Measurements from ENCODE around the gene VPS26B. TPM values are rescaled to one million over a fixed set of nuclear protein-coding genes. Genes with fewer than 3 reads are reported as not detected.
A peak's percentile ranks its signal among the peaks of the same experiment; 100 is the strongest.

VPS26B gene
- total RNA-seq, 4 donors from 2014 or later: 33.8 to 74.0 (median 64.0) TPM

- DNase-seq: no peak
- Histone ChIP-seq H3K27ac (no peak overlapping the region), H3K27me3 (no peaks in the 10 kb centered on the region), H3K4me3 (no peak overlapping the region), H3K36me3 (peaks cover 0 to 45% (median 0%) of the 10 kb centered on the region in 3 donors), H3K9me3 (no peaks in the 10 kb centered on the region), H3K4me1 (no peaks in the 10 kb centered on the region)
- no peak for TF ChIP-seq CTCF (IDR thresholded peaks at IDR 0.05)
- TF ChIP-seq POLR2A (IDR thresholded peaks at IDR 0.05): no peak
These were observed 24.9 kb upstream of the VPS26B start for GRCh38 chr11:134199531-134199930.

DNA sequence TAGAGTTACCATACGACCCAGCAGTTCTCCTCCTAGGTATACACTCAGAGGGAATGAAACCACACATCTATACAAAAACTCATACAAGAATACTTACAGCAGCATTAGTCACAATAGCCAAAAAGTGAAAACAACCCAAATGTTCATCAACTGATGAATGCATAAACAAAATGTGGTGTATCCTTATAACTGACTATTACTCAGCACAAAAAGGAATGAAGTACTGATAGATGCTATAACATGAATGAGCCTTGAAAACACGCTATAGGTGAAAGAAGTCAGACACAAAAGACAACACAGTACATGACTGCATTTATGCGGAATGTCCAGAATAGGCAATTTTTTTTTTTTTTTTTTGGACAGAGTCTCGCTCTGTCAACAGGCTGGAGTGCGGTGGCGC is 23.8 kb upstream of the VPS26B start:
- Histone ChIP-seq H3K36me3 (peaks cover 0 to 53% (median 0%) of the 10 kb centered on the region in 3 donors), H3K27ac (no peak overlapping the region), H3K4me1 (no peaks in the 10 kb centered on the region), H3K9me3 (no peaks in the 10 kb centered on the region), H3K4me3 (no peak overlapping the region), H3K27me3 (no peaks in the 10 kb centered on the region)
- TF ChIP-seq POLR2A (IDR thresholded peaks at IDR 0.05) (no peak), CTCF (IDR thresholded peaks at IDR 0.05) (no peak)
- no peak for DNase-seq

DNA sequence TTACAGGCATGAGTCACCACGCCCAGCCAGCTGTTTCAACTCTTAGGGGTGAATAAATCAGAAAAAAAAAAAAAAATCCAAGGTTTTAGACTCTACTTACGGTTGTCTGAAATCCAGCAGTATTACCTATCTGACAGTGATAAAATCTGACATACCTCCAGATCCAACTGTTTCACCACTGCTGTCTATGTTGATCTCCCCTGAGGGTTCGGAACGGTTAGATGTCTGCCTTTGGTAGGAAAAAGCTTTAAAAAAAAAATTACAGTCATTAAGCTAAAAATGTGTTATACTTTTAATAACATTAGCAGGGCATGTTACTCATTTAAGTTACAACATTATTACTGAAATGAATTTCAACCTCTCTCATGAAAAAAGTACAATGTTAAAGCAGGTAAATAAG is 21.8 kb upstream of the VPS26B start:
- Histone ChIP-seq H3K27ac (no peak overlapping the region), H3K4me3 (no peak overlapping the region), H3K4me1 (no peaks in the 10 kb centered on the region), H3K9me3 (no peaks in the 10 kb centered on the region), H3K27me3 (no peaks in the 10 kb centered on the region), H3K36me3 (peaks cover 0 to 62% (median 0%) of the 10 kb centered on the region in 3 donors)
- TF ChIP-seq POLR2A (IDR thresholded peaks at IDR 0.05) (no peak), CTCF (IDR thresholded peaks at IDR 0.05) (no peak)
- no peak for DNase-seq

DNA sequence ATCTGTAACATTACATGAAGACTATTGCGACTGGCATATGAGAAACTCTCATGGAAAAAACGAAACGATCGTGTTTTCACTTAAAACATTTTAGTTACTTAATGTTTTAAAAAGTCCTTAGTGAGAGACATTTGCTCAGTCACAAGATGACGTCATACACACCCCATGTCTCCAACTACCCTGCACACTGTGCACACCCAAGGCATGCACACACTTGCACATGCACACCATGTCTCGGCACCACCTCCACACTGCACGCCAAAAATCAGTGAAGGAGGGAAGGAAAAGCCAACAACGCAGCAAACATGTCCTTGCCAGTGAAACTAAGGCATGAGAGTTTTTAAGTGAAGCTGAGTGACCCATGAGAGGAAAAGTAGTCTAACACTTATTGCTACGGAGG is 18.7 kb upstream of the VPS26B start:
- H3K4me3 ChIP-seq: no peak overlapping the region
- TF ChIP-seq POLR2A (IDR thresholded peaks at IDR 0.05): no peak
- H3K9me3 ChIP-seq: no peaks in the 10 kb centered on the region
- no peaks in the 10 kb centered on the region for H3K27me3 ChIP-seq
- DNase-seq: no peak
- no peak overlapping the region for H3K27ac ChIP-seq
- H3K36me3 ChIP-seq: peaks cover 0 to 71% (median 0%) of the 10 kb centered on the region in 3 donors
- H3K4me1 ChIP-seq: no peaks in the 10 kb centered on the region

- Histone ChIP-seq H3K36me3 (peaks cover 0 to 68% (median 0%) of the 10 kb centered on the region in 3 donors), H3K4me3 (no peak overlapping the region), H3K9me3 (no peaks in the 10 kb centered on the region), H3K27ac (no peak overlapping the region), H3K27me3 (no peaks in the 10 kb centered on the region), H3K4me1 (no peaks in the 10 kb centered on the region)
- TF ChIP-seq CTCF (IDR thresholded peaks at IDR 0.05) (no peak), POLR2A (IDR thresholded peaks at IDR 0.05) (no peak)
- DNase-seq: no peak
These were observed 18.3 kb upstream of the VPS26B start for GRCh38 chr11:134206185-134206584.

GRCh38 chr11:134207538-134208239 is 16.8 kb upstream of the VPS26B start:
- peak; percentile 55 to 83 (median 61) for DNase-seq
- no peak overlapping the region for H3K27ac ChIP-seq
- H3K4me3 ChIP-seq: no peak overlapping the region
- TF ChIP-seq CTCF (IDR thresholded peaks at IDR 0.05) (peak; percentile 39 to 74 (median 70)), POLR2A (IDR thresholded peaks at IDR 0.05) (no peak)
- H3K4me1 ChIP-seq: no peaks in the 10 kb centered on the region
- no peaks in the 10 kb centered on the region for H3K9me3 ChIP-seq
- no peaks in the 10 kb centered on the region for H3K27me3 ChIP-seq
- peaks cover 0 to 55% (median 0%) of the 10 kb centered on the region in 3 donors for H3K36me3 ChIP-seq

Data from Peyer's patch (tissue), 4 donors.